ENCODE measurements around the gene AMH.

AMH gene

DNA sequence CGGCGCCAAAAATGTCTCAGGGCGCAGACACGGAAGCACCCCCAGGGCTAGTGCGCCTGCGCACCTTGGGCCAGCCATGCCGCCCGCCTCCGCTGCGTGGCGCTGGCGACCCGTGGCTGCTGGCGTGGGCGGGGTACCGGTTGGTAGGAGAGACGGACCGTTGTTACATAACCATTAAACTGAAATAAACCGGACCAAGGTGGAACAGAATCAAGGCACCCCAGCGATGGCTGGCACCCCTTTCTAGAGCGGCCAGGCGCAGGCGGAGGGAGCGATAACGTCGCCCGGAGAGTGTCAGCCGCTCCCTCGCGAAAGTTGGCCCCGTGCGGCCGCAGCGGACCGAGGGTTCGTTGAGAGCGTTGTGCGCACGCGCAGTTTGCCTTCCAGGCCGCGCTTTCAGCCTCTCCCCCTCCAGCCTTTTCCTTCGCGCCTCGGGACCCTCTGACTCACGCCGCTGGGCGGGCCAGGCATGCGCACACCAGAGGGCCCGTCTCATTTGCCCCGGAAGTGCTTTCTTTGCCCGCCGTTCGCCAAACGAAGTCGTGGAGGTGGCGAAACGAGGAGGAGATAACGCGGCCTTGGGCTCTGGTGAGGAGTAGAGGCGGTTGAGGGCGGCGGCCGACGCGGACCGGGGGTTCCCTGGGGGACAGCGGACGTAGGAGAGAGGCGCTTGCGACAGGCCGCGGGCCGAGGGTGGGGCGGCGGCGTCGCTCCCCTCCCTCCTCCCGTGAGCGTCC is 12.6 kb upstream of the AMH start, which contains the start of the genes PLEKHJ1 and SF3A2:
PLEKHJ1 (minus strand) TSS at position 16 of the 737 bp plus-strand sequence. CDS start 81 bp downstream, outside the sequence.
SF3A2 (plus strand) TSS at position 511 of the 737 bp plus-strand sequence. CDS start 6,595 bp downstream, outside the sequence.
- H3K4me3 ChIP-seq (ENCODE audit: low read depth, low read length) = peak within 1 kb of the TSS; percentile 83
- TF ChIP-seq CTCF (IDR thresholded peaks at IDR 0.05; ENCODE audit: insufficient read depth, low read length, missing control alignments) = peak; percentile 99
- POLR2A ChIA-PET = interaction anchor here (0.6 to 0.9 kb wide), 3 partner anchors 15 to 95 kb away, joined by 3 read pairs; no protein-coding TSS in a partner anchor
- DNase-seq (ENCODE audit: low read depth, low spot score) = peak; percentile 70
- CTCF ChIA-PET = interaction anchor here (0.6 to 3.2 kb wide), 35 partner anchors 8 to 375 kb away, joined by 3 to 24 read pairs (median 4); partner anchors contain the start of gene LSM7

GRCh38 chr19:2237051-2237868 is 11.9 kb upstream of the AMH start:
- CTCF ChIA-PET = interaction anchor here (1.0 to 3.2 kb wide), 6 partner anchors 23 to 82 kb away, joined by 3 to 24 read pairs (median 8); no protein-coding TSS in a partner anchor
- DNase-seq (ENCODE audit: low read depth, low spot score) = no peak
- POLR2A ChIA-PET = interaction anchor here (0.6 kb wide), 2 partner anchors 15 to 29 kb away, joined by 3 to 4 read pairs; no protein-coding TSS in a partner anchor
- H3K4me3 ChIP-seq (ENCODE audit: low read depth, low read length) = peak overlapping the region; percentile 83
- TF ChIP-seq CTCF (IDR thresholded peaks at IDR 0.05; ENCODE audit: insufficient read depth, low read length, missing control alignments) = no peak

GRCh38 chr19:2237869-2238153 is 11.3 kb upstream of the AMH start:
- TF ChIP-seq CTCF (IDR thresholded peaks at IDR 0.05; ENCODE audit: insufficient read depth, low read length, missing control alignments) = no peak
- ChIA-PET POLR2A (interaction anchor here (0.6 kb wide), 1 partner anchor 29 kb away, joined by 4 read pairs; no protein-coding TSS in a partner anchor), CTCF (interaction anchor here (1.0 to 3.2 kb wide), 8 partner anchors 15 to 154 kb away, joined by 3 to 24 read pairs (median 8); no protein-coding TSS in a partner anchor)
- peak overlapping the region; percentile 83 for H3K4me3 ChIP-seq (ENCODE audit: low read depth, low read length)
- DNase-seq (ENCODE audit: low read depth, low spot score) = no peak

DNA sequence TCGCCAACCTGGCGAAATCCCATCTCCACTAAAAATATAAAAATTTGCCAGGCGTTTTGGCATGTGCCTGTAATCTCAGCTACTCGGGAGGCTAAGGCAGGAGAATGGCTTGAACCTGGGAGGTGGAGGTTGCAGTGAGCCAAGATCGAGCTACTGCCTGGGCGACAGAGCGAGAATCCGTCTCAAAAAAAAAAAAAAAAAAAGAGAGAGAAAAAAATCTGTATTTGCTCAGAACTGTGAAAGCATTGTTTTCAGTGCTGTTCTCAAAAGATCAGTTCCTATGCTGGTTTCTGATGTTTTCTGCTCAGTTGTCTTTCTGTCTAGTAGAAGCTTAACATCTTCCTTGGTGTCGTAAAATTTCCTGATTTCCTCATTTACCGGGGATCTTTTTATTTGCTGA is 9.9 kb upstream of the AMH start:
- no peak for TF ChIP-seq CTCF (IDR thresholded peaks at IDR 0.05; ENCODE audit: insufficient read depth, low read length, missing control alignments)
- peak overlapping the region; percentile 53 for H3K4me3 ChIP-seq (ENCODE audit: low read depth, low read length)

DNA sequence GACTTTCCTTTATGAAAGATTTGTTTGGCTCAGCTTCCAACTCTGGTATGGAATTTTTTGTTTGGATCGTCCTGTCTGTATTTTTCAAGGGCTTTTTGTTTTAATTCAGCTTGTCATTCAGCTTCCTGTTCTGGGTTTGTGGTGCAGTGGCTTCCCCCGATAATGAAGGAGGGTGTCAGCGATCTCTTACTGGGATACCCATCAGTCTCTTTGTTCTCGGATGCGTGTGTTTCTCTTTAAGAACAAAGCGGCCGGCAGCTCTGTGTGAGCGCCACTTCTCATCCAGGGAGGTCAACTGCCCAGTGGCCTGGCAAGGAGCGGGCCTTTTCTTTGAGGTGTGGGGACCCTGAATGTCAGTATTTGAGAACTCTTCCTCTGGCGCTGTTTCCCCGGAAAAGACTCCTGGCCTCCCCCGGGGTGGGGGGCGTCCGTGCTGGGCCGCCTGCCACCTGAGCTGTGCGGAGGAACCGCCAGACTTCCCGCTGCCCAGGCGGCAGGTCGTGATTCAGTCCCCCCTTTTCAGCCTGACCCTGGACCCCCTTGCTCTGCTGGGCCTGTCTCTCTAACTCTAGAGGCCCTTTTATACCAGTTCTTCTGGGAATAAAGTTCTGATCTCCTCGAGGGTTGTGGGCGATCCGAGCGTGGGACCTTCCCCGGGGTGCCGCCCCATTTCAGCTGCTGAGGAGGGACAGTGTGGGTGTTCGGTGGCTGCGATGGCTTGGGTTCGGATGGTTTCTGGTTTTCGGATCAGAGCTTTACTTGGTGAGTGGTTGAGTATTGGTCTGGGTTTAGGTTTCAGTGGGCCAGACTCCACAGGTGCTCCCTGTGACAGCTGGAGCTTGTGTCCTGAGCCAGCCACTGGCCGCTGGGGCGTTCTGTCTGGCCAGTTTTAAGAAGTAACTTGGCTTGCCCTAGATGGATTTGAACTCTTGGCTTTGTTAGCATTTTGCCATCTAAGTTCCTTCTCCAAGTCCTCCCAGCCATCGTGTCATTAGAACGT is 9.1 kb upstream of the AMH start:
- ChIA-PET POLR2A (interaction anchor here (0.7 kb wide), 1 partner anchor 89 kb away, joined by 3 read pairs; the partner anchor contains the start of gene AP3D1), CTCF (interaction anchor here (0.8 to 3.2 kb wide), 15 partner anchors 8 to 396 kb away, joined by 3 to 24 read pairs (median 5); partner anchors contain the start of gene AMH)
- no peak for TF ChIP-seq CTCF (IDR thresholded peaks at IDR 0.05; ENCODE audit: insufficient read depth, low read length, missing control alignments)

More for the DNA sequence above, 9.9 kb upstream of the AMH start:
- CTCF ChIA-PET = interaction anchor here (0.7 to 3.2 kb wide), 14 partner anchors 9 to 397 kb away, joined by 3 to 24 read pairs (median 6); partner anchors contain the start of gene AMH
- POLR2A ChIA-PET = interaction anchor here (0.7 kb wide), 1 partner anchor 88 kb away, joined by 3 read pairs; the partner anchor contains the start of gene AP3D1
- no peak for DNase-seq (ENCODE audit: low read depth, low spot score)

More for the DNA sequence above, 9.1 kb upstream of the AMH start:
- no peak for DNase-seq (ENCODE audit: low read depth, low spot score)
- peak overlapping the region; percentile 53 for H3K4me3 ChIP-seq (ENCODE audit: low read depth, low read length)

All from AG04449 (cell line).